Measurements from ENCODE around the gene BLID. TPM values are rescaled to one million over a fixed set of nuclear protein-coding genes. Genes with fewer than 3 reads are reported as not detected.

Gene BLID, protein sequence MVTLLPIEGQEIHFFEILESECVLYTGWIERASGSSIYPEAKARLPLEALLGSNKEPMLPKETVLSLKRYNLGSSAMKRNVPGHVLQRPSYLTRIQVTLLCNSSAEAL
- total RNA-seq: not detected
- long read RNA-seq: 0 reads

DNA sequence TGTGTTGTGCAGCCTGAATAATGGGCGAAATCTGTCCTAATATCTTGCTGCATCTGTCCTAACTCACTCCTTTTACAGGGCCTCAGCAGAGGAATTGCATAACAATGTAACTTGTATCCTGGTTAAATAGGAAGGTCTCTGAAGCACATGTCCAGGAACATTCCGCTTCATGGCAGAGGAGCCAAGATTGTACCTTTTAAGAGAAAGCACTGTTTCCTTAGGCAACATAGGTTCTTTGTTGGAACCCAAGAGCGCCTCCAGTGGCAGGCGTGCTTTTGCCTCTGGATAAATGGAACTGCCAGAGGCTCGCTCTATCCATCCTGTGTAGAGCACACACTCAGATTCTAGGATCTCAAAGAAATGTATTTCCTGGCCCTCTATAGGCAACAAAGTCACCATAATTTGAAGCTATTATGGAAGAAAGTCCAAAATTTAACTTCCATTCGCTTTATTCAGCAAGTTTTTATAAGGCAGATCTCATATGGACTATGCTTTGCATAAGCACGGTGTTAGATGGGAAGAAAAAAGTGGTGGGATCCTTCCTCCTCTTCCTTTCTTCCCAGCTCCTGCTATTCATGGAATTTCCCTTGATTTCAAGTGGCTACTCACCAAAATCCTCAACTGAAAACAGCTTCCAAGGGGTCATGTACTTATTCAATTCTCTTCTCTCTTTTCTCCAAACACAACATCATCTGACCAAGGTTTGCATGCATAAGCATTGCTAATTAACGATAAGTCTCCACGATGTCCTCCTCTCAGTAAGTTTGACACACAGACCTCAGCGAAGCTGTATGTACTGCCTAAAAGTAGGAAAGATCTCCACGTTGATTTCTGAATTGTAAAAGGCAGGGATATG is at the start of gene BLID:
Gene BLID, minus strand, starts transcription at position 692 of the 856 bp plus-strand sequence. Its CDS starts 293 bp downstream, at position 399.
- DNase-seq (peak; percentile 61), ATAC-seq (peak; percentile 52)
- intact Hi-C loops (cut with micrococcal nuclease): no loop called here

DNA sequence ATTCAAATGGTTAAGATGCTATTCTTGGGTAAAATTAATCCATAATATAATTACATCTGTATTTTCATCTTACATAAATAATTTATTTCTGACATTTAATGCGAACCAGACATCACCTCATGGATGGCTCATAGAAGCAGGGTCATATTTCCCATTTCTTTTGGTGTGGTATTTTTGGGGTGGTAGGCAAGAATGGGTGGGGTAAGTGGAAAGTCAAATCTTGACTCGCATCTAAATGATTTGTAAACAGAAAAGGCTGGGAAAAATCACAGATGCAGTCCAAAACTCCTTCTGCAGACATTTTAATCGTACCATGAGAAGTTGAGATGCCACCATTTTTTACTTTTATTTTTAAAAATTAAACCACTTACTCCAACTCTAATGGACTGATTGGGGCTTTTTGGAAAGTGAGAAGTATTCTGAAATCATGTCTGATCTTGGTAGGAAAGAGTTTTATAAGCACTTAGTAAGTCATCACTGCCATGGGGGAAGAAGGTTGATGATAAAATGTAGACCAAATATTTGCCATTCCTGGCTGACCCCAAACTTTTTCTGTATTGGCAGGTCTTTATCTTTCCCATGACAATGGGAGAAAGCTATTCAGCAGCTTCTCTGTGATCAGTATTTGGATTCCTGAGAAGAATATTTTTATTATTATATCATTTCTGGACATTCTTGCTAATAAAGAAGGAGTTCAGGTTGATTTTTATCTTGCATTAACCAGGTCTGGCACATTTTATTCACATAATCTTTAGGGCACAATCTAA is 47.2 kb upstream of the BLID start:
- ATAC-seq: no peak

GRCh38 chr11:122162095-122162494 is 46.1 kb upstream of the BLID start:
- ATAC-seq (no peak), DNase-seq (no peak)
- intact Hi-C loops (cut with micrococcal nuclease): no loop called here

More for the DNA sequence above, 47.2 kb upstream of the BLID start:
- DNase-seq: no peak
- intact Hi-C loops (cut with micrococcal nuclease): no loop called here

DNA sequence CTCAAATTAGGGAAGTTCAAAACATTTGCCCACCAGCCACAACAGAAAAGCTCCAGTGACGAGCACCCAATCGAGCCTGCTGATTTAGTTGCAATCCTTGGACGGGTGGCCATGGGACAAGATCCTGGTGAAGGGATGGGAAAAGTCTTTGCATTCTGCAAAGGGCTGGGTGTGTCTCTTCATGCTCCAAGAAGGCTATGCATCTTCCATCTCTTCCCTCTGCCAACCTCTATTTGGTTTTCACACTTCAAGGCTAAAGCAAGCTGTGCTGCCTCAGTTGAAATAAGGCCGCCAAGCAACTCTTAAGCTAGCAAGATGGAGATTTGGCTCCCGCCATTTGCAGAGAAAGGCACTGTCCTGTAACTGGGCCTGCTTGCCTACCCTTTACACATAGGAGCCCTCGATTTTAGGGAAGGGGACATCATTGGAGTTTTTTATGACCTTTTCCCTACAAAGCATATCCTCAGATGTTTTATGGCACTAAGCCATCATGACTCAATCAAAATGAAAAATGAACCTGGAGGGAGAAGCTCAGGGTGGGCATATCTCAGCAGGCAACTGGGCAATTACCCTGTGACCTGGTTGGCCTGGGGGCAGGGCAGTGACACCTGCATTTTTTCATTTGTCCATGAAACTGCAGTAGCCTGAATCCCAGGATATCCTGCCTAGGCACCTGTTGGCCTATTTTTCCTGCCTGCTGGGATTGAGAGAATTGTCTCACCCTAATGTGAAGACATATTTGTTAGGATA is 45.0 kb upstream of the BLID start:
- ATAC-seq: no peak
- intact Hi-C loops (cut with micrococcal nuclease): no loop called here
- DNase-seq: no peak

GRCh38 chr11:122159861-122160260 is 43.8 kb upstream of the BLID start:
- intact Hi-C loops (cut with micrococcal nuclease): no loop called here
- ATAC-seq (no peak), DNase-seq (no peak)

DNA sequence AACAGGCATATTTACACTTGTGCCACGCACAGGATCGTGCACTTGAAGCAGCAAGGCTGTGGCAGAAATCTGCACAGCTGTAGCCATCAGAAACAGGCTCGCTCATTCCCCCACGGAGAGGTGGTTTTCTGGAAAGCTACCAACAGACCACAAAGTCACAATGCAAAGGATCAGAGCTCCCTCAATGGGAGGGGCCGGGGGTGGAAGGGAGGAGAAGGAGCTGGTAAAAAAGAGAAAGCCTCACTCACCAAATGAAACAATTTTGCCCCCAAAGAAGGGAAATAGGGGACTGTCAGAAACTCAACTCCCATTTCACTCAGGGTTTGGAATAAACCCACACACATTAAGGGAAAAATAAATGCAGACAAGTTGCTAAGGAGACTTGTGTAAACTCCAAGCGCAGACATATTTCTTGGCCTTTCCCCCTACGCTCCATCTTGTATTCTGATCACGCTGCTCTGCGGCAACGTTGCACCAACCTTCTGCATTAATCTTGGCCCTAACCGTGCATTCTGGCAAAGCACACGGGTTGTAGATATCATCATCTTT is 43.2 kb upstream of the BLID start:
- intact Hi-C loops (cut with micrococcal nuclease): no loop called here
- DNase-seq: peak; percentile 35
- peak; percentile 59 for ATAC-seq

GRCh38 chr11:122158171-122158570 is 42.2 kb upstream of the BLID start:
- peak; percentile 27 for ATAC-seq
- intact Hi-C loops (cut with micrococcal nuclease): no loop called here
- DNase-seq: no peak

- ATAC-seq (peak; percentile 34), DNase-seq (no peak)
- intact Hi-C loops (cut with micrococcal nuclease): no loop called here
Measured at GRCh38 chr11:122157653-122158161, 41.7 kb upstream of the BLID start.

DNA sequence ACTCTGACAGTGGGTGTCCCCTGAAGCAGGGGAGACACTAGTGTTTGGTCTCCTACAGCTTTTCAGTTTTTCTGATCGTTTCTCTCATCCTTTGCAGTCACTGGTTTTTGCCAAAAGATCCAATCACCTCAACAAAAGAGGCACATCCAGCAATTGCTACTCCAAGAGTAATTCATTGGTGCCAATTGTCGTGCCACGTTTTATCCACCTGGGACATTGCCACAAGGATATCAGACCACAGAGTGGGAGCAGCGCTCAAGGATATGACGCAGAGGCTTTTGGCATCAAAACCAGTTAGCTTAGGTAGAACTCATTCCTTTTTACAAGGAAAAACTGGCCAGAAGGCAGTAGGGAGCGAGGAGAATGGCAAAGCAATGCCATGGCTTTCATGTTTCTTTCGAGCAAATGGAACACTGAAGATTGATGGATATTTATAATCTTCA is 40.9 kb upstream of the BLID start:
- no peak for DNase-seq
- ATAC-seq: peak; percentile 61
- intact Hi-C loops (cut with micrococcal nuclease): no loop called here

- ATAC-seq (no peak), DNase-seq (no peak)
- intact Hi-C loops (cut with micrococcal nuclease): no loop called here
Measured at GRCh38 chr11:122155765-122156527, 39.9 kb upstream of the BLID start.

DNA sequence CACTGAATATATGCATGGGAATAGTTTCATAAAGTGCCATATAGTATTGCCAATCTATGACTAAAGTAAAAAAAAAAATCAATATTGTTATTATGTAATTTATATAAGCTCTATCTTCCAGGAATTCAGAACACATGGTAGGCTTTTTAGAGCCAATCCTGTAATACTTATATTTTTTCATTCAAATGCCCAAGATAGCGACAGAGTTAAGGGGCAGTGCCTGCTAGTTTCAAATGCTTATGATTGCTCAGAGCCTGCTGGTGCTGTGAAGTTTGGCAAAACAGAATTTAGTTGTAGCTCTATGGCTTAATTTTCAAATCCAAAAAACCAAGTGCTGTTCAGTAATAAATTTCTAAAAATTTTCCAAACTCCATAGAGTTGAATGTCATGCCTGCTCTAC is 39.0 kb upstream of the BLID start:
- intact Hi-C loops (cut with micrococcal nuclease): no loop called here
- DNase-seq (no peak), ATAC-seq (no peak)

- ATAC-seq: no peak
- no peak for DNase-seq
- intact Hi-C loops (cut with micrococcal nuclease): no loop called here
Measured at GRCh38 chr11:122154227-122154626, 38.2 kb upstream of the BLID start.

GRCh38 chr11:122153746-122154145 is 37.7 kb upstream of the BLID start:
- DNase-seq: no peak
- no peak for ATAC-seq
- intact Hi-C loops (cut with micrococcal nuclease): no loop called here

GRCh38 chr11:122150216-122151124 is 34.5 kb upstream of the BLID start:
- no peak for ATAC-seq
- no peak for DNase-seq
- intact Hi-C loops (cut with micrococcal nuclease): no loop called here

DNA sequence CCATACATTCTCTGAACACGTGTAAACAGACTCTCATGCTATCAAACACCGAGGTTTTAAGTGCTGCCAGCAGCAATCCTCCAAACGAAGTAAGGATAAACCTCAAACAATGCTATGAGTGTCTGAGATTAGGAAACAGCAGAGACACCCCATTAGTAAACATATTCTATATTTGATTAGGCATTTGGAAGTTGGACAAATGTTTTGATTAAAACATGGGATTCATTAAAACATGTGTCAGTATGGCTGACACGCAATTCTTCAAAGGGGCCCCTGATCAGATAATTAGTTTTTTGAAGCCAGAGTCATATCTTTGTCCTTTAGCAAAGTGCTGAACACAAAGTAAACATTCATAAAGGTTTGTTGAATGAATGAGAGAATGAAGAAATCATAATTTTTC is 33.2 kb upstream of the BLID start:
- DNase-seq: no peak
- ATAC-seq: no peak
- intact Hi-C loops (cut with micrococcal nuclease): no loop called here

GRCh38 chr11:122146475-122146874 is 30.5 kb upstream of the BLID start:
- no peak for ATAC-seq
- intact Hi-C loops (cut with micrococcal nuclease): no loop called here
- no peak for DNase-seq

DNA sequence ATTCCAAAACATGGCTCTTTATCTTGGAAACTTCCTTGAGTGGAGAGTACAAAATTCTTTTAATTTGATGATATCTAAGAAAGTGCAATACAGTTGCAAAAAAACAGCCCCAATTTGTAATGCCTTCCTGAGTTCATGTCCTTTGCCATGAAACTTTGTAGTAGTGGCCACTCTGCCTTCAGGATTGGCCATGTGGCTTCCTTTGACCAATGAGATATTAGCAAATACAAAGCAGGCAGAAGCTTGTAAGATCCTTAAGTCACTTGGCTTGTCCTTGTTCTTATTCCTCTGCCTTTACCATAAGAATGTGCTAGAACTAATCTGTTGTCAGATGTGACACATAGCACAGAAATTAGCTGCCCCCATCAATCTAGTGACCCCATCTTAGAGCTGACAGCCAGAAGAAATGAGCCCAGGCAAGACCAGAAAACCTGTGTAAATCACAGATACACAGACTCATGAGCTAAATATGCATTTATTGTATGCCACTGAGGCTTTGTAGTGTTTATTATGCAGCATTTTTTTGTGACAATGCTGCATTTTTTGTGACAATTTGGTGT is 29.8 kb upstream of the BLID start:
- intact Hi-C loops (cut with micrococcal nuclease): no loop called here
- no peak for DNase-seq
- no peak for ATAC-seq
